A549 (cell line): Measurements from ENCODE around the gene SEMA5A. TPM values are rescaled to one million over a fixed set of nuclear protein-coding genes. Genes with fewer than 3 reads are reported as not detected.

ENCODE experiments used
- ATAC-seq, 2 experiments: fragments of 200-7000 bp in 1 of 2; fragments of >200 bp in 1 of 2; cut with Nextera tagmentation in 1 of 2; cut with Tn5 transposase in 1 of 2; 3 replicates each; pipeline versions ENCODE4 v1.8.0 to v1.9.1; 2018 to 2020; ENCODE audit warnings: mild to moderate bottlenecking in 1 of 2, moderate library complexity in 1 of 2
- CTCF ChIA-PET: fragments of 300-600 bp; sonication (Branson Sonifier 250); formaldehyde crosslinking; extraction: SDS; loops from one replicate; lab custom pipeline; 2021; ENCODE audit warnings: antibody characterized with exemption, inconsistent platforms; lab: Yijun Ruan, JAX
- POLR2A ChIA-PET: fragments of 350-600 bp; formaldehyde crosslinking; extraction: SDS; loops from one replicate; lab custom pipeline; 2021; ENCODE audit warnings: antibody characterized with exemption, inconsistent platforms; lab: Yijun Ruan, JAX
- DNase-seq, 2 experiments: peaks; one replicate each; pipeline versions ENCODE4 v3.0.0 to v3.0.0-alpha.2; 2011 to 2016; ENCODE audit warnings: low read depth in 1 of 2, low spot score in 1 of 2
- FAIRE-seq: peaks from 2 replicates; lab custom pipeline; 2011; peaks lifted over from hg19 to GRCh38; lab: Jason Lieb, UNC
- H3K27ac ChIP-seq, 2 experiments: fragments of >200 bp; sonication (Bioruptor Twin); formaldehyde crosslinking; 3 replicates each; pipeline ENCODE4 v1.5.1; 2016 to 2017
- H3K4me1 ChIP-seq: fragments of >200 bp; sonication (Bioruptor Twin); formaldehyde crosslinking; 3 replicates; pipeline ENCODE4 v1.6.1; 2016
- H3K4me2 ChIP-seq: fragments of >200 bp; sonication (Bioruptor Twin); formaldehyde crosslinking; 3 replicates; pipeline ENCODE4 v1.6.1; 2016
- H3K4me3 ChIP-seq: fragments of >200 bp; sonication (Bioruptor Twin); formaldehyde crosslinking; 3 replicates; pipeline ENCODE4 v1.5.1; 2016
- H3K9me3 ChIP-seq: fragments of >200 bp; sonication (Bioruptor Twin); formaldehyde crosslinking; 3 replicates; pipeline ENCODE4 v1.6.1; 2016
- CEBPB ChIP-seq, 2 experiments: fragments of >200 bp in 1 of 2; sonication (Bioruptor Twin) in 1 of 2; formaldehyde crosslinking in 1 of 2; IDR thresholded peaks; 2 replicates each; pipeline ENCODE4 v1.6.1; 2012 to 2016
- EHMT2 ChIP-seq: fragments of 200-600 bp; sonication (generic); IDR thresholded peaks from 2 replicates; pipeline ENCODE4 v1.6.1; 2016; ENCODE audit warnings: antibody characterized with exemption, low read depth, mild to moderate bottlenecking, moderate library complexity
- FOSB ChIP-seq: fragments of 250-450 bp; sonication (Bioruptor Pico); IDR thresholded peaks from 2 replicates; pipeline ENCODE4 v1.5.0; 2020; ENCODE audit warnings: mild to moderate bottlenecking, moderate library complexity
- FOXS1 ChIP-seq: fragments of 250-450 bp; sonication (Bioruptor Pico); IDR thresholded peaks from 2 replicates; pipeline ENCODE4 v1.5.0; 2020; ENCODE audit warnings: mild to moderate bottlenecking, moderate library complexity
- GATA3 ChIP-seq: IDR thresholded peaks from 2 replicates; pipeline ENCODE4 v1.6.1; 2012; ENCODE audit warnings: borderline replicate concordance
- HEYL ChIP-seq: fragments of 250-450 bp; sonication (Bioruptor Pico); IDR thresholded peaks from 2 replicates; pipeline ENCODE4 v1.8.0; 2021; ENCODE audit warnings: mild to moderate bottlenecking, moderate library complexity
- KDM5A ChIP-seq: fragments of 200-600 bp; sonication (generic); IDR thresholded peaks from 2 replicates; pipeline ENCODE4 v1.6.1; 2016; ENCODE audit warnings: antibody characterized with exemption, mild to moderate bottlenecking
- MAFK ChIP-seq: fragments of 450-650 bp; IDR thresholded peaks from 2 replicates; pipeline ENCODE4 v1.6.1; 2014; ENCODE audit not compliant: partially characterized antibody
- RARB ChIP-seq: fragments of 250-450 bp; sonication (Bioruptor Pico); IDR thresholded peaks from 2 replicates; pipeline ENCODE4 v1.8.0; 2021; ENCODE audit warnings: mild to moderate bottlenecking, moderate library complexity
- RCOR1 ChIP-seq: fragments of 150-350 bp; IDR thresholded peaks from 2 replicates; pipeline ENCODE4 v1.6.1; 2014; ENCODE audit warnings: antibody characterized with exemption, low read length, low read depth
- RFX5 ChIP-seq: fragments of 450-650 bp; IDR thresholded peaks from 2 replicates; pipeline ENCODE4 v1.7.1; 2014; ENCODE audit warnings: antibody characterized with exemption, mild to moderate bottlenecking, moderate library complexity
- ZNF302 ChIP-seq: fragments of 250-450 bp; sonication (Bioruptor Pico); IDR thresholded peaks from 2 replicates; pipeline ENCODE4 v1.9.0; 2021; ENCODE audit warnings: inconsistent platforms, mild to moderate bottlenecking, moderate library complexity
- WGBS: methylation state at CpG from one replicate; pipeline ENCODE4 v1.1.6; 2017; ENCODE audit errors: missing lambda C conversion rate; 5-methylcytosine and 5-hydroxymethylcytosine counted together
- polyA plus RNA-seq, 4 experiments: library from polyadenylated mRNA; depleted of rRNA in 3 of 4; stranded (reverse); fragments of >200 nt; fragmentation: RNase III in 1 of 4; extraction: RNeasy Plus Mini Kit Qiagen cat#74134 plus additional on column Dnase treatment in 1 of 4; gene quantifications; 2 replicates in 3 of 4; 3 replicates in 1 of 4; pipeline ENCODE4 v1.2.3, GENCODE V29; 2011 to 2017
- TF ChIP-seq, protein P1 (sequence below): fragments of 150-350 bp; IDR thresholded peaks from 2 replicates; pipeline ENCODE4 v1.6.1; 2014; ENCODE audit warnings: low read depth, mild to moderate bottlenecking, low read length
- TF ChIP-seq, protein P2 (sequence below): fragments of >200 bp; sonication (Bioruptor Twin); formaldehyde crosslinking; IDR thresholded peaks from 3 replicates; pipeline ENCODE4 v1.5.1; 2016
- TF ChIP-seq, protein P3 (sequence below): fragments of 450-650 bp; IDR thresholded peaks from 2 replicates; pipeline ENCODE4 v1.6.1; 2014; ENCODE audit warnings: antibody characterized with exemption
- TF ChIP-seq, protein P4 (sequence below): fragments of >200 bp; sonication (Bioruptor Twin); formaldehyde crosslinking; IDR thresholded peaks from 3 replicates; pipeline ENCODE4 v1.6.1; 2016

Gene SEMA5A
- polyA plus RNA-seq, 2 of the 4 experiments (the other 2 are of a cell fraction) = not detected

DNA sequence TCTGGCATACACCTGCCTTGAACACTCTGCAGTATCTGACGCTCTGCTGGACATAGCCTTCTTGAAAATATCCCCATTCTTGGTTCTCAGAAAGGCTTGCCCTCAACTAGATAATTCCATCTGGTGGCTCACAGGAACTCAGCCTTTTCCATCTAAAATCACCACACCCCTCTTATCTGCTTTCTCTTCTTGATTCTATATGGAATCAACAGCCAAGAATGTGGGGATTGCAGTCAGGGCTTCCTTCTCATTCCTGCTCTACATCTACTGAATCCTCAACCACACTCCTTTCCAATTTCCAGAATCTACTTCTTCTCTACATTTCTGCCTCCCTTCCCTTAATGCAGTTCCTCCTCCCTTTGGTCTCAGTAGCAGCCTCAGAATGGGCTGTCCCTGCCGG lies 170.1 kb downstream of the SEMA5A start:
- no peaks in the 10 kb centered on the region for H3K9me3 ChIP-seq
- TF ChIP-seq, protein P1, sequence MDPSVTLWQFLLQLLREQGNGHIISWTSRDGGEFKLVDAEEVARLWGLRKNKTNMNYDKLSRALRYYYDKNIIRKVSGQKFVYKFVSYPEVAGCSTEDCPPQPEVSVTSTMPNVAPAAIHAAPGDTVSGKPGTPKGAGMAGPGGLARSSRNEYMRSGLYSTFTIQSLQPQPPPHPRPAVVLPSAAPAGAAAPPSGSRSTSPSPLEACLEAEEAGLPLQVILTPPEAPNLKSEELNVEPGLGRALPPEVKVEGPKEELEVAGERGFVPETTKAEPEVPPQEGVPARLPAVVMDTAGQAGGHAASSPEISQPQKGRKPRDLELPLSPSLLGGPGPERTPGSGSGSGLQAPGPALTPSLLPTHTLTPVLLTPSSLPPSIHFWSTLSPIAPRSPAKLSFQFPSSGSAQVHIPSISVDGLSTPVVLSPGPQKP = no peak
- no peak for TF ChIP-seq GATA3
- TF ChIP-seq, protein P2, sequence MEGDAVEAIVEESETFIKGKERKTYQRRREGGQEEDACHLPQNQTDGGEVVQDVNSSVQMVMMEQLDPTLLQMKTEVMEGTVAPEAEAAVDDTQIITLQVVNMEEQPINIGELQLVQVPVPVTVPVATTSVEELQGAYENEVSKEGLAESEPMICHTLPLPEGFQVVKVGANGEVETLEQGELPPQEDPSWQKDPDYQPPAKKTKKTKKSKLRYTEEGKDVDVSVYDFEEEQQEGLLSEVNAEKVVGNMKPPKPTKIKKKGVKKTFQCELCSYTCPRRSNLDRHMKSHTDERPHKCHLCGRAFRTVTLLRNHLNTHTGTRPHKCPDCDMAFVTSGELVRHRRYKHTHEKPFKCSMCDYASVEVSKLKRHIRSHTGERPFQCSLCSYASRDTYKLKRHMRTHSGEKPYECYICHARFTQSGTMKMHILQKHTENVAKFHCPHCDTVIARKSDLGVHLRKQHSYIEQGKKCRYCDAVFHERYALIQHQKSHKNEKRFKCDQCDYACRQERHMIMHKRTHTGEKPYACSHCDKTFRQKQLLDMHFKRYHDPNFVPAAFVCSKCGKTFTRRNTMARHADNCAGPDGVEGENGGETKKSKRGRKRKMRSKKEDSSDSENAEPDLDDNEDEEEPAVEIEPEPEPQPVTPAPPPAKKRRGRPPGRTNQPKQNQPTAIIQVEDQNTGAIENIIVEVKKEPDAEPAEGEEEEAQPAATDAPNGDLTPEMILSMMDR = no peak
- no peak for TF ChIP-seq RCOR1
- no peak for TF ChIP-seq CEBPB (IDR thresholded peaks at IDR 0.05)
- TF ChIP-seq KDM5A = no peak
- no peak for TF ChIP-seq MAFK
- TF ChIP-seq RARB (CRISPR knock-in tag) = no peak
- no peak for TF ChIP-seq FOSB (CRISPR knock-in tag)
- no peak for TF ChIP-seq ZNF302
- TF ChIP-seq, all 56 proteins: peak for 0
- ChIA-PET POLR2A (no interaction called here), CTCF (no interaction called here)
- H3K4me1 ChIP-seq = no peaks in the 10 kb centered on the region
- DNase-seq (no peak), ATAC-seq (no peak), FAIRE-seq (no peak)
- H3K27ac ChIP-seq = no peak overlapping the region
- WGBS = 0% methylated on average over 2 of the region's 2 CpGs
- H3K4me3 ChIP-seq = no peak overlapping the region
- no peak overlapping the region for H3K4me2 ChIP-seq

DNA sequence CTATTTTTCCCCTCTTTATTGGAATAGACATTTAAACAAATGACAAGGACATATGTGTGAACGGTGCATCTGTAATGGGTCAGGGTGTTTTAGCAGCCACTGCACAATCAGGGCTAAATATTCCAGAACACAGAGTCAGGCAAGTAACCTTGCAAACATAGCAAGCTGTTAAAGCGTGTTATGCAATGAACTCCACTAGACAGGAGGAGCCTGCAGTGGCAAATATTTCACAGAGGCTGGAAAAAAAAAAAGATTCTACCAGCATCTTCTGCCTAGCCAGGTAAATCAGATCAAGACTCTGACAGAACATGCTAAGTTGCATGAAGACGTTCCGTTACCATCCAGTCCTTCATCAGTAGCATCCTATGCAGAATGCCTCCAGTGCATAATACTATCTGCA lies 171.8 kb downstream of the SEMA5A start:
- Histone ChIP-seq H3K4me2 (no peak overlapping the region), H3K4me1 (no peaks in the 10 kb centered on the region), H3K27ac (no peak overlapping the region), H3K9me3 (no peaks in the 10 kb centered on the region), H3K4me3 (no peak overlapping the region)
- ATAC-seq (no peak), DNase-seq (no peak), FAIRE-seq (no peak)
- ChIA-PET CTCF (no interaction called here), POLR2A (no interaction called here)
- TF ChIP-seq, protein P3, sequence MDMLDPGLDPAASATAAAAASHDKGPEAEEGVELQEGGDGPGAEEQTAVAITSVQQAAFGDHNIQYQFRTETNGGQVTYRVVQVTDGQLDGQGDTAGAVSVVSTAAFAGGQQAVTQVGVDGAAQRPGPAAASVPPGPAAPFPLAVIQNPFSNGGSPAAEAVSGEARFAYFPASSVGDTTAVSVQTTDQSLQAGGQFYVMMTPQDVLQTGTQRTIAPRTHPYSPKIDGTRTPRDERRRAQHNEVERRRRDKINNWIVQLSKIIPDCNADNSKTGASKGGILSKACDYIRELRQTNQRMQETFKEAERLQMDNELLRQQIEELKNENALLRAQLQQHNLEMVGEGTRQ = no peak
- TF ChIP-seq RFX5 (no peak), EHMT2 (no peak), GATA3 (no peak), FOXS1 (CRISPR knock-in tag) (no peak)
- TF ChIP-seq, protein P1 = no peak
- TF ChIP-seq, protein P4, sequence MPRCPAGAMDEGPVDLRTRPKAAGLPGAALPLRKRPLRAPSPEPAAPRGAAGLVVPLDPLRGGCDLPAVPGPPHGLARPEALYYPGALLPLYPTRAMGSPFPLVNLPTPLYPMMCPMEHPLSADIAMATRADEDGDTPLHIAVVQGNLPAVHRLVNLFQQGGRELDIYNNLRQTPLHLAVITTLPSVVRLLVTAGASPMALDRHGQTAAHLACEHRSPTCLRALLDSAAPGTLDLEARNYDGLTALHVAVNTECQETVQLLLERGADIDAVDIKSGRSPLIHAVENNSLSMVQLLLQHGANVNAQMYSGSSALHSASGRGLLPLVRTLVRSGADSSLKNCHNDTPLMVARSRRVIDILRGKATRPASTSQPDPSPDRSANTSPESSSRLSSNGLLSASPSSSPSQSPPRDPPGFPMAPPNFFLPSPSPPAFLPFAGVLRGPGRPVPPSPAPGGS = no peak
- WGBS = 17% methylated on average over 4 of the region's 4 CpGs

DNA sequence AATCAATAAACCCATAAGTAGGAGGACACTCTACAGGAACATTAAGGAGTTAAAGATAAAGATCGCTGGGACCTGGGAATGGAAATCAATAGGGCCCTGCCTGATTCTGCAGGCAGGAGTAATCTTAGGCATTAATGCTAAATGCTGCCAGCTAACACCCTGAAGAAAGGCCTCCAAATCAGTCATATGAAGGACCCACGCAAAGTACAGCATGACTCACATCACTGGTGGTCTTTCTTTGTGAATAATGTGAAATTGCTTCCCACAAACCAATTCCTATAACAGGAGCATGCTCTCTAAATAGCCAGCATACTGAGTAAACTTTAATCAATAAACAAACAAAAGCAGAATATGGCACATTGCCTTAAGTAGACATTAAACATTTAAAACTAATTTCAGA lies 172.3 kb downstream of the SEMA5A start:
- ATAC-seq = no peak
- Histone ChIP-seq H3K9me3 (no peaks in the 10 kb centered on the region), H3K4me2 (no peak overlapping the region), H3K4me3 (no peak overlapping the region), H3K4me1 (no peaks in the 10 kb centered on the region), H3K27ac (no peak overlapping the region)
- POLR2A ChIA-PET = no interaction called here
- TF ChIP-seq FOXS1 (CRISPR knock-in tag) (no peak), HEYL (CRISPR knock-in tag) (no peak), GATA3 (no peak)
- CTCF ChIA-PET = no interaction called here
- DNase-seq = no peak
- no peak for FAIRE-seq
- 3% methylated on average over 2 of the region's 2 CpGs for WGBS
